CD4-positive, alpha-beta T cell treated with Interleukin-4 for 1 hour (primary cell): Measurements from ENCODE around the gene WDR20.
A peak's percentile ranks its signal among the peaks of the same experiment; 100 is the strongest.
"Not testable (repeated sequence)": the region's sequence is repeated elsewhere in the genome, so short reads cannot be mapped to it uniquely, and the experiment has no call there.

ENCODE experiments used
- DNase-seq, 2 donors: peaks; one replicate each; pipeline ENCODE4 v3.0.0-alpha.2; 2020 to 2022

The WDR20 gene, protein sequence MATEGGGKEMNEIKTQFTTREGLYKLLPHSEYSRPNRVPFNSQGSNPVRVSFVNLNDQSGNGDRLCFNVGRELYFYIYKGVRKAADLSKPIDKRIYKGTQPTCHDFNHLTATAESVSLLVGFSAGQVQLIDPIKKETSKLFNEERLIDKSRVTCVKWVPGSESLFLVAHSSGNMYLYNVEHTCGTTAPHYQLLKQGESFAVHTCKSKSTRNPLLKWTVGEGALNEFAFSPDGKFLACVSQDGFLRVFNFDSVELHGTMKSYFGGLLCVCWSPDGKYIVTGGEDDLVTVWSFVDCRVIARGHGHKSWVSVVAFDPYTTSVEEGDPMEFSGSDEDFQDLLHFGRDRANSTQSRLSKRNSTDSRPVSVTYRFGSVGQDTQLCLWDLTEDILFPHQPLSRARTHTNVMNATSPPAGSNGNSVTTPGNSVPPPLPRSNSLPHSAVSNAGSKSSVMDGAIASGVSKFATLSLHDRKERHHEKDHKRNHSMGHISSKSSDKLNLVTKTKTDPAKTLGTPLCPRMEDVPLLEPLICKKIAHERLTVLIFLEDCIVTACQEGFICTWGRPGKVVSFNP

GRCh38 chr14:102139286-102140026 is at the start of gene WDR20:
TSS of gene WDR20 (plus strand) at chr14:102139897. CDS start at chr14:102139924, 27 bp downstream.
- peak; percentile 99 for DNase-seq

DNA sequence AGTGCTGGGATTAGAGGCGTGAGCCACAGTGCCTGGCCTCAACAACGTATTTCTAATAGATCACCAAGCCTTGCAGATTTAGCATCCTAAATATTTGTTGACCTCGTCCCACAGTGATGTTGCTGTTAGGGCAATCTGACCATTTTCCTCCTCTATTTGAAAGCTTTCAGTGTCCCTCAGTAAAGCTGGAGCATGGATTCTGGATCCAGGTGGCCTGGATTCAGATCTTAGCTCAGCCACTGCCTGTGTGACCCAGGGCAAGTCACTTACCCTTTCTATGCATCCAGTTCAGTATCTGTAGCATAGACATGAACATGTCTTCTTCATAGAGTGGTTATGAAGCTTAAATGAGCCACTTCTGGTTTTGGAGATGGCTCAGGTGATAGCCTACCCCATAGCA is 49.0 kb upstream of the WDR20 start:
- no peak for DNase-seq

DNA sequence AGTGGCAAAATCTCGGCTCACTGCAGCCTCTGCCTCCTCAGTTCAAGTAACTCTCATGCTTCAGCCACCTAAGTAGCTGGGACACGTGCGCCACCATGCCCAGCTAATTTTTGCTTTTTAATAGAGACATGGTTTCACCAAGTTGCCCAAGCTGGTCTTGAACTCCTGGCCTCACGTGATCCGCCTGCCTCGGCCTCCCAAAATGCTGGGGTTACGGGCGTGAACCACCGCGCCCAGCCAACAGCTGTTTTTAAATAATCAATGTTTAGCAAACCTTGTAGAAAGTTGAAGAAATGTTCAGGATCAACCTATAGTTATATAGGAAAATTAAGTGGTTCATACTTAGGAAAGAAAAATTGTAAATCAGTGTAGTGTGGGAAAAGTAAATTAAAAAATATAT is 46.9 kb upstream of the WDR20 start:
- no peak for DNase-seq

DNA sequence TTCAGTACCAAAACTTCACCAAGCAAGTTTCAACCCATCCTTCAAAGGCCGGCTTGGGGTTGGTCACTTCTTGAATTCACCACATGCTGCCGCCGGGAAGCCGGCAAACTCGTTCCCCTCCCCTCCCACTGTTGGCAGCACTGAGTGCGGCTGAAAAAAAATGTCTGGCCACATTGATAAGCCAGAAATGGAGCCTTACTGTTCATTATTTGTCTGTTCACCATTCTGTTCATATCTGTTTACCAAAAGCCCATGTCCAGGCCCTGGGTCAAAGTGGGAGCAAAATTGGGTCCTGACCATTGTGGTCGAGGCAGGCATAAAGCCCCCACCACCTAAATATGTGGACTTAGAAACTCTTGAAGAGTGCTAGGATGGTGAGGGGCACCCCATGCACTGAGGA is 45.6 kb upstream of the WDR20 start:
- no peak for DNase-seq

- DNase-seq = no peak
Measured at GRCh38 chr14:102095231-102095870, 44.3 kb upstream of the WDR20 start.

DNA sequence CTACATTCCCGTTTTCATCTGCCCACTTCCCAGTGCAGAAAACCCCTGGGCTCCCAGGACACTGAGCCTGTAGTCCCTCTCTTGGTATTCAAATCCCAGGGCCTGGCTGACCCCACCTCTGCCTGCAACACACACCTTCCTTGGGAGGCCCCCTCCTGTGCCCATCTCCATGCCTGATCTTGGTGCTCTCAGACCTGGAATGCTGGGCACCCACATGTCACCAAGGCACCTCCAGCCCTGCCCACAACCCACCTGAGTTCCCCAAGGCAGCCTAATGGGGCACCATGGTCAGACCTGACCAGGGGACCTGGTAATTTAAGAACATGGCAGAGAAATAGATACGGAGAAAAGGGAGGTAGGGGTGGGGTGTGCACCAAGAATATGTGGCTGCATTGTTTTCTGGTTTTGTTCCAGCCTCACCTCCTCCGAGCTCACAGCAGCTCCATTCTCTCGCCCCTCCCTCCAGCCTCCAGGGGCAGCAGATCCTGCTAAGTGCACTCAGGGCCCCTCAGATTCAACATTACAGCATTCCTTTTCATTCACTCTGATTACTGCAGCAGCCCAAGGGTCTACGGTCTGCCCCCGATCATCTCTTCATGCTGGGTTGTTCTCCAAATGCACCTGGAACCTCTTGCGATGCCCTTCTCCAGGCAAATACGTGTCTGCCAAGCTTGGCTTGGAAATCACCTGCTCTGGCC is 43.7 kb upstream of the WDR20 start:
- DNase-seq = no peak

DNA sequence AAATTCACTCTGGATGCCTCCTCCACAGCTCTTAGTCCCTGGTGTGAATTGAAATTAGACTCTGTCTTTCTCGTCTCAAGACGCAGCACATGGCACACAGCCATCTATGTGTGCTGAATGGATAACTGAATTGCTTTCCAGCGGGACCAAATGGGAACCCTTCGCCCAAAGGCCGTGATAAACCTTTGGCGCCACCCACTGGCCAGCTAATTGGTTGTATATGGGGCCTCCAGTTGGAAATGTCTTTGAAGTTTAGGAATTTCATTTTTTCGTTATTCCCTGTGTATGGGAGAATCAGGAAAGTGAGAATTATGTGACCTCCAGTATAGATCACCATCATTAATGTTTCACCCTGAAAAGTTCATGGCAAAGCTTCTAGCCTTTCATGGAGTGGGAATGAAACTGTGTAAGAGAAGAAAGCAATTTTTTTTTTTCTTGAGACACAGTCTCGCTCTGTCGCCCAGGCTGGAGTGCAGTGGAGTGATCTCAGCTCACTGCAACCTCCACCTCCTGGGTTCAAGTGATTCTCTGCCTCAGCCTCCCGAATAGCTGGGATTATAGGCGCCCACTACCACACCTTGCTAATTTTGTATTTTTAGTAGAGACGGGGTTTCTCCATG is 43.0 kb upstream of the WDR20 start:
- DNase-seq = peak; percentile 68 to 71

DNA sequence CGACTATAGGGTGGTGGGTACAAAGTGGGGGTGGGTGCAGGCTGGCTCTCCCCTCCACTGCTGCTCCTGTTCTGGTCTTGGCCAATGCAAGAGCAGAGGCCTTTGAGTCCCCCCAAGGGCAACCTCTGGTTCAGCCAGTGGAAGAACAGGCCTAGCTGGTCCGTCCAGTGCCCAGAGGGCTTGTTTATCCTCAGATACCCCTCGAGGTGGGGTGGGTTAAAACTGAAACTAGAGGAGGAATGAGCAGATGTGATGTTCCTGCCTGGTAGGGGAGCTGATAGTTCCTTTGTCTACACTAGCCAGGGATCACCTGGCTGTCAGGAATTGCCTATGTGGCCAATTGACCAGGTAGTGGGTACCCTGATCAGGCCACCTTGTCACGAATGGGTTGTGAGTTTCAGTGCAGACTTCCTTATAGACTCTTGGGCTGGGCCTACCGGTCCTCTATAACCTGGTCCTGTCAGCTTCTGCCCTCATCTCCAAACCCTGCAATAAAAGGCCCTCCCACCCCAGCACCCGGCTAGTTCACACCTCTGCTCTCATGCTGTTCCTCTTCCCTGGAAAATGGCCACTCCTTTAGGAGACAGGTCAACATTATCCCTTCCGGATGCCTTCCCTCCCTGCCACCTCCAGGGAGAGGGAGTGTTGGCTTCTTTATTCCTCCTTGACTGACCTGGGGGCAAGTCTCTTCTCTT is 42.1 kb upstream of the WDR20 start:
- no peak for DNase-seq

DNA sequence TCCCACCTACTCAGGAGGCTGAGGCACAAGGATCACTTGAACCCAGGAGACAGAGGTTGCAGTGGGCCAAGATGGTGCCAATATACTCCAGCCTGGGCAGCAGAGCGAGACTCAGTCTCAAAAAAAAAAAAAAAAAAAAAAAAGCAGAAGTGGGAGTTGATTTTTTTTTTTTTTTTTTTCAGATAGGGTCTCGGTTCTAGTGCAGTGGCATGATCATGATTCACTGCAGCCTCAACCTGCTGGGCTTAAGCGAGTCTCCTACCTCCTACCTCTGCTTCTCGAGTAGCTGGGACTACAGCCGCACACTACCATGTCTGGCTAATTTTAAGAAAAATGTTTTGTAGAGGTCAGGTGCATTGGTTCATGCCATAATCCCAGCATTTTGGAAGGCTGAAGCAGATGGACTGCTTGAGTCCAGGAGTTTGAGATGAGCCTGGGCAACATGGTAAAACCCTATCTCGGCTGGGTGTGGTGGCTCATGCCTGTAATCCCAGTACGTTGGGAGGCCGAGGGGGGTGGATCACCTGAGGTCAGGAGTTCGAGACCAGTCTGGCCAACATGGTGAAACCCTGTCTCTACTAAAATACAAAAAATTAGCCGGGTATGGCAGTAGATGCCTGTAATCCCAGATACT is 36.5 kb upstream of the WDR20 start:
- DNase-seq = no peak

DNA sequence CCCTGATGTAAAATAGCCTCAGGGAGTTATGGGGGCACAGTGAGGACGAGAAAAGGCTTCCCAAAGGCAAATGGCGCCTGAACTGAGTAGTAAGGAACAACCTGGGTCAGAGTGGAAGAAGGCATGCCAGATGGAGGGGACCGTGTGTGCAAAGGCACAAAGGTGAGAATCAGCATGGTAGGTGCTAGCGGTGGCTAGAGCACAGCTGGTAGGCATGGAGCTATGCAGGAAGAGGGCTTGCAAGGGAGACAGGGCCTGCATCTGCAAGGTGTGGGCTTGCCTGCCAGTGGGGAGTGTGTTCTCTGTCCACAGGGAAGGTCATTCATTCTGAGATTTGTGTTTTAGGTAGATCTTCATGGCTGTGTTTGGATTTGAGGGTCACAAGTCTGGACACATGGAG is 34.3 kb upstream of the WDR20 start:
- DNase-seq = no peak

GRCh38 chr14:102109332-102109731 is 30.4 kb upstream of the WDR20 start:
- DNase-seq = not testable (repeated sequence)

DNA sequence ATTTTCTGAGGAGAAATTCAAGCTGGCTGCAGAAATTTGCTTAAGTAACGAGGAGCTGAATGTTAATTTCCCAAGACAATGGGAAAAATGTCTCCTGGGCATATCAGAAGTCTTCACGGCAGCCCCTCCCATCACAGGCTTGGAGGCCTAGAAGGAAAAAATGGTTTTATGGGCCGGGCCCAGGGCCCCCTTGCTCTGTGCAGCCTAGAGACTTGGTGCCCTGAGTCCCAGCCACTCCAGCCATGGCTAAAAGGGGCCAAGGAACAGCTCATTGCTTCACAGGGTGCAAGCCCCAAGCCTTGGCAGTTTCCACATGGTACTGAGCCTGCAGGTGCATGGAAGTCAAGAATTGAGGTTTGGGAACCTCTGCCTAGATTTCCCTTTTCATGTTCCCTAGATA is 28.6 kb upstream of the WDR20 start:
- no peak for DNase-seq

DNA sequence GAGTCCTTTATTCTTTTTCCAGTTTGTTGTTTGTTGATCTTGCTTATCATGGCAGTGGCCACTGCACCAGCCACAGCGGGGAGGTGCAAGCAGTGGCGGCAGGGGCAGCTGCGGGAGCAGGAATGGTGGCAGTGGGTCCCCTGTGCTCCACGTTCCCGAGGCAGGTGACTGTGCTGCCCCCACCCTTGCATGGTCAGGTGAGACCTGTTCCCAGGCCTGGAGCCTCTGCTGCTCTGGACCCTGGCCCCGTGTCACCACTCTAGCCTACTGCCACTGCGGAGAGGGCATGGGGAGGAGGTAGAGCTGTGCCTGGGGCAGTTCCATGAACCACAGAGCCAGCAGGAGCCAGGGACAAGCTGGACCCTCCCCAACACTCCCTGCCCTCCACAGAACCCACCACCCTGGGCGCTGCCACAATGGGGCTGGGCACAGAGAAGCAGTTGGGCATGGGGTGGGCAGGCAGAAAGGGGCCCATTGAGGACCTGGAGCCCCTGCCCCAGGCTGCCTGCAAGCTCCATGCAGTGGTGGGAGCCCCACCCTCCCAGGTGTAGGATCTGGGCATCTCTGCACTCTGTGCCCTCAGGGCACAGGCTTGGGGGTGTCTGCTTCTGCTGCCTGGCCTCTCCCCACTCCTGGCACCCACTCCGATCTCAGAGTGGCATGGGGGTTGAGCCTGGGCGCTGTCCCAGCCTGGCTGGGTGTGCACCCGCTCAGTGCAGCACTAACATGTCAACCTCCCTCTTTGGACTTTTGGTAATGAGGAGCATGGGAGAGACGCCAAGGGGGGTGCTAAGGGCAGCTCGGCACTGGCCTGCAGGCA is 23.1 kb upstream of the WDR20 start:
- DNase-seq = no peak

DNA sequence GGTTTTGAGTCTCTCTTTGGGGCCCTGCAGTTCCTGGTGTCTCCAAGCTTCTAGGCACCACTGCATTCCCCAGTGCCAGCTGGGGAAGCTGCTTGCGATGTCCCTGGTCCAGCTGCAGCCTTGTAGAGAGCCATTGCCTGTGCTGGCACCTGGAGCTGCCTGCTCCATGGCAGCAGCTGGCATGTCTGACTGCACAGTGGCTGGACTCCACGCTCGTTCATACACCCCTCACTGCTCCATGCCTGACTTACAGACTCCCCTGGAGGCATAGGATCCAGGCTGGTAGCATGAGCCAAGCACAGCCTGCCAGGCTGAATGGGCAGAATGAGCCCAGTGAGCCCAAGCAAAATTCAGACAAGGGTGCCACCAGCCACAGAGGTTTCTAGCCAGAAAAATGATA is 21.8 kb upstream of the WDR20 start:
- DNase-seq = no peak

DNA sequence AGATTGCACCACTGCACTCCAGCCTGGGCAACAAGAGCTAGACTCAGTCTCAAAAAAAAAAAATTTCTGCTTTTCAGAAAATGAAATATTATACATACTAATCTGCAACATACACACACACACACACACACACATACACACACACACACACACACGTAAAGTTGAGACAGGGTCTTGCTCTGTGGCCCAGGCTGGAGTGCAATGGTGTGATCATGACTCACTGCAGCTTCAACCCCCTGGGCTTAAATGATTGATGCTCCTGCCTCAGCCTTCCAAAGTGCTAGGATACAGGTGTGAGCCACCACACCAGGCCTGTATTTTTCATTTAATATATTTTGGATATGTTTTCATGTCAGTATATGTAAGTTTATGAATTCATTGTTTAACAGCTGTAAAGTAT is 18.8 kb upstream of the WDR20 start:
- no peak for DNase-seq

DNA sequence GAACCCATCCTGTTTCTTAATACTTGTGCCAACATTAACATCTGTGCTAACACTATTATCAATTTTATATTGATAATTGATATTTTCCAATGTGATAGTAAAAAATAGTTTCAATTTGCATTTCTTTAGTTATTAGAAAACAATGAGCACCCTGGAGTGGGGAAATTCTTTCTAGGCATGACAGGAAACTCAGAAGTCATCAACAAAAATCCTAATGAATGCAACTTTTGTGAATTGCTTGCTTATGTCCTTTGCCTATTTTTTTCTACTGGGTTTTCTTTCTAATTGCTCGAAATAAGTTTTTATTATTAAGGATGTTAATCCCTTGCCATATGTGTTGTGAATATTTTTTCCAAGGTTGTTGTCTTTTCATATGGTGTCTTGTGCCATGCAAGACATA is 18.1 kb upstream of the WDR20 start:
- DNase-seq = no peak

DNA sequence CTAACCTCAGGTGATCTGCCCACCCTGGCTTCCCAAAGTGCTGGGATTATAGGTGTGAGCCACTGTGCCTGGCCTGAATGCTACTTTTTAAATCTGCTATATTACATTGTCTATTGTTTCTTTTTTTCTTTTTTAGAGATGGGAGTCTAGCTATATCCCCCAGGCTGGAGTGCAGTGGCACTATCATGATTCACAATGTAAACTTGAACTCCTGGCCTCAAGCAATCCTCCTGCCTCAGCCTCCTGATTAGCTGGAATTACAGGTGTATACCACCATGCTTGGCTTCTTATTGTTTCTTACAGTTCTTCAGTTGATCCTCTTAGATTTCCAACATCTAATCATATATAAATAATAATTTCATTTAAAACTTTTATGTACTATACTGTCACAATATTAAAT is 15.3 kb upstream of the WDR20 start:
- no peak for DNase-seq

- DNase-seq = no peak
Measured at GRCh38 chr14:102125546-102125945, 14.2 kb upstream of the WDR20 start.

- no peak for DNase-seq
Measured at GRCh38 chr14:102126807-102127455, 12.8 kb upstream of the WDR20 start.

GRCh38 chr14:102131741-102132140 is 8.0 kb upstream of the WDR20 start:
- DNase-seq = no peak
